Thoracic aorta endothelial cell (primary cell): ENCODE measurements around the gene ENAM. TPM values are rescaled to one million over a fixed set of nuclear protein-coding genes. Genes with fewer than 3 reads are reported as not detected.

ENCODE experiments used
- total RNA-seq: library from RNA; depleted of rRNA; stranded (reverse); fragments of >200 nt; gene quantifications from 2 replicates; pipeline ENCODE4 v1.2.3, GENCODE V29; 2012

Gene ENAM
- under 0.01 and 0.13 TPM in 2 replicates for total RNA-seq

DNA sequence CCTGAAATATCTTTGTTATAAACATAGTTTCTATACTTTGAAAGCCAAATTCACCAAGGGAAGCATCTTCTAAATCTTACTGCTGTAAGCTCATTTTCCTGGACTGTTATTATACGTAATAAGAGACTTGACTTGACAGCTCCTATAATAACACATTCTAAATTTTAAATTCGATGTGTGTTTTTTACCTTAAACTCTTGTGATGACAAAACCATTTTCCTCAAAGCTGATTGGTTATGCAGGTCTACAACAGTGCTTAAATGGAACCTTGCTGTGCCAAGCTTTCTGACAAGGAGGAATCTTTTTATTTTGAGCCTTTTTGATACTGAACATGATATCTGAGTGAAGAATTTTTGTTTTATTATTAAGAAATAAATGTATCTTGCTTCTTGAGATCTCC lies at the start of gene ENAM:
ENAM (plus strand) TSS at position 301 of the 400 bp plus-strand sequence. CDS start 757 bp downstream, outside the sequence.

DNA sequence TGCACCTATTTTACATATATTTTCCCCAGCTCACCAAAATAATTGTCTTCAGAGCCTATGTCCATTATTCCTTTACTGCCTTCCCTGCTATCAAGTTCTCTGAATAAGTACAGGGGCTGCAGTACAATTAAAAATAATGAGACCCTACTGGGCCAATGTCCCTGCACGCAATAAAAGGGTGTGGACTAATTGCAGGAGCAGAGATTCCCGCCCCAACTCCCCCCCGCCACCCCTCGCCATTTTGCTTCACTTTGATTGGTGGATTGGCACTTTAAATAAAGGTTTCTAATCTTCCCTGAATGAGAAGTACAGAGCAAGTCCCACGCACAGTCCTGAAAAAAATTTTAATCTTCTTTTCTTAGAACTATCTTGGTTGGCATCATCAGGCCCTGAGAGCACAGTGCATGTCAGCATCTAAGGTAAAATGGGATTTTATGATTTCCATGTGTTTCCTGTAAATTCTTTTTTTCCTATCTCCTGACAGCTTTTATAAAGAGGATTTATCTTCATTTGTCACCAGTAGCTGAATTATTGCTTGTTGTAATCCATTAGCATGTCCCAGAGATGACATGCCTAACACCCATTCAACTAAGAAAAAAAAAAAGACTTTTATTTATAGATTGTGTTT lies 36.5 kb upstream of the ENAM start, which contains the start of gene AMBN:
AMBN (plus strand) TSS at position 302 of the 628 bp plus-strand sequence; CDS start at position 405, 103 bp downstream.

GRCh38 chr4:70666369-70666768 lies 37.8 kb downstream of the ENAM start, which contains the start of gene JCHAIN:
TSS of gene JCHAIN (minus strand) at chr4:70666508. CDS start at chr4:70666490, 18 bp downstream.

DNA sequence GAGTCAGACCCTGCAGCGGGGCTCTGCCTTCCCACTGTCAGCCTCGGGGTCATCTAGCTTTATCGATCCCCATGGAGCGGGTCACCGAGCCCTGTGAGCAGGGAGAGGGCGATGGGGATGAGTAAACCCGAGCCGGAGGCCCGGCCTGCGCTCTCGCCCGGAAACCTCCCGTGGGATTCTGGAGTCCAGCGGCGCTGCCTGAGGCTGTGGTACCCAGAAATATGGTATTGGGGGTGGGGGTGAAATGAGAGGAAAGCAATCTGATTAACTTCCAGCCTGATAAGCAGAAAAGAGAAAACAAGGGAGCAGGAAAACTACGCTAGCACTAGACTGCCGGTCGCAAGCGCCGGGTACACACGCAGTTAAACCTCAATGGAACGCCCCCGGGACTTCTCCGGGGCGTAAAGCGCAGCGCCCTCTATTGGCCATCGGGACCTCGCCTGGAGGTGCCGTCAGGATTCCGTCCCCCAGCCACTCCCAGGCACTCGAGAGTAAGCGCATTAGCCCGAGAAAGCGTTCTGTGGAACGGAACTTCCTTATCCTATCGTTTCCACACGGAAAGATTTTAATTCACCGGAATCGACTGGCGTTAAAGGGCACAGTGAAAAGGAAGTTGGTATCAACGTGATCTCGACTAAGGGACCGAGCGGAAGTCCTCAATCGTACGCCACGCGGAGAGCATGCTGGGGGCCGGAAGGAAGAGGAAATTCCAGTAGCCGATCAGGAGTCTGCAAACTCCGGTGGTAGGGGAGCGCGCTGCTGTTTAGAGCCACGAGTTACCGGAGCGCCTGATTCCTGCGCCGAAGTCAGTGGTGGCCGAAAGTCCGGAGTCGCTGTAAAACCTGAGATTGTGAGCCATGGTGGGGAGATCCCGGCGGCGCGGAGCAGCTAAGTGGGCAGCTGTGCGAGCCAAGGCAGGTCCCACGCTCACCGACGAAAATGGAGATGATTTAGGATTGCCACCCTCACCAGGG lies 59.6 kb downstream of the ENAM start, which contains the start of gene UTP3:
UTP3 (plus strand) TSS at position 712 of the 974 bp plus-strand sequence; CDS start at position 858, 146 bp downstream.

Other genes starting within 250 kb of the ENAM start
- 0.22 TPM in 1 of 2 replicates, not detected in the other for gene SMR3B, start 245.6 kb upstream of the ENAM start, total RNA-seq
- not detected in 2 replicates for gene OPRPN, start 230.8 kb upstream of the ENAM start, total RNA-seq
- not detected in 2 replicates for gene MUC7, start 156.5 kb upstream of the ENAM start, total RNA-seq
- not detected in 2 replicates for gene AMTN, start 110.2 kb upstream of the ENAM start, total RNA-seq
- gene AMBN, start 36.5 kb upstream of the ENAM start, total RNA-seq = not detected in 2 replicates
- not detected in 2 replicates for gene JCHAIN, start 37.8 kb downstream of the ENAM start, total RNA-seq
- 32.3 and 34.7 TPM in 2 replicates for gene UTP3, start 59.8 kb downstream of the ENAM start, total RNA-seq
- gene RUFY3, start 93.2 kb downstream of the ENAM start, total RNA-seq = 45.9 and 46.8 TPM in 2 replicates
- 111 and 126 TPM in 2 replicates for gene GRSF1, start 211.1 kb downstream of the ENAM start, total RNA-seq